NB4 (cell line): ENCODE results near the gene SH2D3C.
A peak's percentile ranks its signal among the peaks of the same experiment; 100 is the strongest.

ENCODE experiments used
- DNase-seq: peaks from one replicate; pipeline ENCODE4 v3.0.0; 2010; ENCODE audit warnings: low read depth
- H3K4me3 ChIP-seq: one replicate; pipeline ENCODE4 v1.5.1; 2011; ENCODE audit warnings: mild to moderate bottlenecking, low read depth, low read length, moderate library complexity
- MYC ChIP-seq: IDR thresholded peaks from 2 replicates; pipeline ENCODE4 v1.6.1; 2011; ENCODE audit warnings: low read depth, low read length
- POLR2A ChIP-seq: IDR thresholded peaks from 2 replicates; pipeline ENCODE4 v1.6.1; 2011; ENCODE audit warnings: mild to moderate bottlenecking; ENCODE audit not compliant: insufficient read length; ENCODE audit errors: extremely low read depth
- TF ChIP-seq, protein P1 (sequence below): IDR thresholded peaks from one replicate; pipeline ENCODE4 v1.5.1; 2012; ENCODE audit warnings: low read depth, low read length
- TF ChIP-seq, protein P2 (sequence below): IDR thresholded peaks from 2 replicates; pipeline ENCODE4 v1.6.1; 2011; ENCODE audit warnings: low read depth, low read length

SH2D3C gene

DNA sequence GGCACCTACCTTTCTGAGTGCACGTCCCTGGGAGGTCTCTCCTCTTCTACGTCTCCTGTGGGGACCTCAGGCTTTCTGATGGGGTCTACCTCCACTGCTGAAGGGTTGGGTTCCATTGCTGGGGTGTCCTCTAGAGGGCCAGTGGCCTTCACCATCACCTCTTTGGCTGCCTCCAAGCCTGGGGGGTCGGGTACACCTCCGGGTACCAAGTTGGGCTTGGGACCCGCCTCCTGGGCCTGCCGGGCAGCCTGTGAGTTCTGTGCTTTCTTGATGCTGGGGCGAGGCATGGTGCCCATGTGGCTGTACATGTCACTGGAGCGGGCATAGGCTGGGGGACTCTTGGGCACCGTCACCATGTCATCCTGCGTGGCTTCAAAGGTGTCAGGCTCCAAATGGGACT is 4.5 kb downstream of the SH2D3C start:
- H3K4me3 ChIP-seq: no peak overlapping the region
- TF ChIP-seq POLR2A: no peak
- TF ChIP-seq, protein P1, sequence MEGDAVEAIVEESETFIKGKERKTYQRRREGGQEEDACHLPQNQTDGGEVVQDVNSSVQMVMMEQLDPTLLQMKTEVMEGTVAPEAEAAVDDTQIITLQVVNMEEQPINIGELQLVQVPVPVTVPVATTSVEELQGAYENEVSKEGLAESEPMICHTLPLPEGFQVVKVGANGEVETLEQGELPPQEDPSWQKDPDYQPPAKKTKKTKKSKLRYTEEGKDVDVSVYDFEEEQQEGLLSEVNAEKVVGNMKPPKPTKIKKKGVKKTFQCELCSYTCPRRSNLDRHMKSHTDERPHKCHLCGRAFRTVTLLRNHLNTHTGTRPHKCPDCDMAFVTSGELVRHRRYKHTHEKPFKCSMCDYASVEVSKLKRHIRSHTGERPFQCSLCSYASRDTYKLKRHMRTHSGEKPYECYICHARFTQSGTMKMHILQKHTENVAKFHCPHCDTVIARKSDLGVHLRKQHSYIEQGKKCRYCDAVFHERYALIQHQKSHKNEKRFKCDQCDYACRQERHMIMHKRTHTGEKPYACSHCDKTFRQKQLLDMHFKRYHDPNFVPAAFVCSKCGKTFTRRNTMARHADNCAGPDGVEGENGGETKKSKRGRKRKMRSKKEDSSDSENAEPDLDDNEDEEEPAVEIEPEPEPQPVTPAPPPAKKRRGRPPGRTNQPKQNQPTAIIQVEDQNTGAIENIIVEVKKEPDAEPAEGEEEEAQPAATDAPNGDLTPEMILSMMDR: no peak
- no peak for TF ChIP-seq MYC
- TF ChIP-seq, protein P2, sequence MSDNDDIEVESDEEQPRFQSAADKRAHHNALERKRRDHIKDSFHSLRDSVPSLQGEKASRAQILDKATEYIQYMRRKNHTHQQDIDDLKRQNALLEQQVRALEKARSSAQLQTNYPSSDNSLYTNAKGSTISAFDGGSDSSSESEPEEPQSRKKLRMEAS: no peak
- DNase-seq: no peak

DNA sequence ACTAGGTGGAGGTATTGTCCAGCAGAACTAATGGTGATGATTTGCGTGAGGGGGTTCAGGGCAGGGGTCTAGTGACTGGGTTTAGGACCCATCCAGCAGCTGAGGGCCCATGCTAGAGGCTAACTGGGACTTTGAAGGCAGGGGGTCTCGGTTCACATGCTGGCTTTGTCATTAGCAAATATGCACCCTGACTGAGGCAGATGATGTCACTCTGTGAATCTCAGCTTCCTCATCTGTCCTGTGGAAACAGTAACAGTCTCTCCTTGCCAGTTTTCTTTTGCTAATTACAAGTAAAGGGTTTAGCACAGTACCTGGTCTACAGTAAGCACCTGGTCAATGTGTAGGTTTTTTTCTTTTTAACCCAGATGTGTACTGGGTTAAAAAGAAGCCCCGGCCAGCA is 5.2 kb downstream of the SH2D3C start:
- no peak for DNase-seq
- H3K4me3 ChIP-seq: no peak overlapping the region
- TF ChIP-seq POLR2A: no peak
- TF ChIP-seq, protein P2: no peak
- TF ChIP-seq, protein P1: no peak
- no peak for TF ChIP-seq MYC

DNA sequence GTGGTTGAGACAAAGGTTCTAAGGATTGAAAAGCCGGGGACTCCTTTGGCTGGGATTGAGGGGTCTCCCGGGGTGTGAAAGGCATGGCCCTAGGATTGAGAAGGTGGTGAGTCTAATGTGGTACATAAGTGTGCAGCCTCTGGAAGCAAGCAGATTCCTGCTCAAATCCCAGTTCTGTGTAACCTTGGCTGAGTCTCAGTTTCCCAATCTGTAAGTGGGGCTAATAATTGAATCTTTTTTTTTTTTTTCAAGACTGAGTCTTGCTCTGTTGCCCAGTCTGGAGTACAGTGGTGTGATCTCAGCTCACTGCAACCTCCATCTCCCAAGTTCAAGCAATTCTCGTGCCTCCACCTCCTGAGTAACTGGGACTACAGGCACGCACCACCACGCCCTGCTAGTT is 5.9 kb downstream of the SH2D3C start:
- TF ChIP-seq, protein P2: no peak
- TF ChIP-seq POLR2A: no peak
- TF ChIP-seq MYC: no peak
- TF ChIP-seq, protein P1: no peak
- no peak overlapping the region for H3K4me3 ChIP-seq
- DNase-seq: no peak

DNA sequence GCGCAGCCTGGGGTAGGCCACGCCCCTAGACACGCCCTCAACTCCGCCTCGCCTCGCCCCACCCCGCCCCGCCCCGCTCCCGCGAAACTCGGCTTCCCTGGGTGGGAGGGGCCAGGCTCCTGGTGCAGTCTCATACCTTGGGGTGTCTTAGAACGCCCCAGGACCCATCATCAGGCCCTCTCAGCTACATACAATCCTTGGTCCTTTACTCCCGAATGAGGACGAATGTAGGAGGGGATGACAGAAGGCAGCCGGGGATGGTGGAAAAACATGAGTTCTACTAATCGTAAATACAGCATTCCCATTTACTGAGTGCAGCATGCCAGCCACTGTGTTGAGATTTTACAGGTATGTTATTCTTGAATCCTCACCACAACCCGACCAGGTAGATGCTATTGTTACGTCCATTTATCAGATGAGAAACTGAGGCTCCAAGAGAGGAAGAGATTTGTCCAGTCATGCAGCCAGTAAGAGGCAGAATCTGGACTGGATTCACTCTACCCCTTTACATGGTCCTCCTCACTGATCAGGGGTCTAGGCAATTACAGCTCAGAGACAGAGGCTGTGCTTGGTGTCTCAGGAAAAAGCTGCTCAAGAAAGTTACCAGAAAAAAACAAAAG is 6.8 kb downstream of the SH2D3C start:
- TF ChIP-seq, protein P1: no peak
- TF ChIP-seq MYC: no peak
- TF ChIP-seq, protein P2: no peak
- no peak for TF ChIP-seq POLR2A
- no peak overlapping the region for H3K4me3 ChIP-seq
- DNase-seq: no peak

DNA sequence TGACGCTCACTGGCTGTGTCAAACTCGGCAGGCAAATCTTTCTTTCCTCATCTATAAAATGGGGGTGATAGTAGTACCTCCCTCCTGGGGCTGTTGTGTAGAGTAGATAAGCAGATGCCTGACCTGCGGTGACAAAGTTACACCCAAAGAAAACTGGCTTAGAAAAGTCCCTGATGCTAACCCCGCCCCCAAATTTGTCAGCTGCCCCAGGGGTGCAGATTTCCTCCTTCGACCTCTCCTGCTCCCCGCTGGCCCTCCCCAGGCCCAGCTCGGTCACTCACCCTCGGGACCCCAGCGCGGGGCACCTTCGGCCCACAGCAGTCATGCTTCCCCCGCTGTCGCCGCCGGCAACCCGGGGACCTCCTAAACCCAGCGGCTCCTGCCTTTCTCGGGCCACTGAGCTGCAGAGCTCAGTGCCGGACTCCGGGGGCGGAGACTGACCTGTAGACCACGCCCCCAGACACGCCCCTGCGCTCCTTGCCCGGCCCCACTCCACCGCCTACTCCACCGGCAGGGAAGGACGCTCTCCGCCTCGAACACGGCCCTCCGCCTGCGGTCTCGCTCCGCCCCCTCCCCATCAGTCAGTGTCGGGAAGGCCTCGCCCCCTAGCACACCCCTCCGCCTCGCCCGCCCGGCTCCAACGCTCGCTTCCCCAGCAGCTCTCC is 7.4 kb downstream of the SH2D3C start:
- TF ChIP-seq POLR2A (peak; percentile 23), MYC (0 out of 2 replicates have a peak, but pooled peaks have one; percentile 16)
- TF ChIP-seq, protein P2: peak; percentile 51; the same call in 1 of the 2 replicates
- TF ChIP-seq, protein P1: no peak
- H3K4me3 ChIP-seq: peak overlapping the region; percentile 40
- DNase-seq: peak; percentile 98

DNA sequence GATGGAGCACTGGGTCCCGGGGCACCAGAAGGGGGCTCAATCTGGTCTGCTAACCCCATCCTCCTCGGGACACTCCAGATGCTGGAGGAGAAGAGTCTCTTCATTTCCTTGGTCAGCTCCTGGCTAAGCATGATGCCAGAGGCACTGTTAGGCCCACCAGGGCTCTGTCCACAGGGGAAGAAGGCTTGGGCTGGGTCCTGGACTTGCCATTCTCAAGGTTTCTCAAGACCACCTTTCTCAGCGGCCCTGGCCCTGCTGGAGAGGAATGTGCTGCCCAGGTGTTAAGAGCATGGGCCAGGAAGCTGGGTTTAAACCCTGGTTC is 7.9 kb downstream of the SH2D3C start:
- H3K4me3 ChIP-seq: peak overlapping the region; percentile 40
- no peak for TF ChIP-seq MYC
- TF ChIP-seq, protein P2: no peak
- TF ChIP-seq, protein P1: no peak
- TF ChIP-seq POLR2A: no peak
- no peak for DNase-seq
